Measurements from ENCODE around the gene BTBD1.
"Not testable (repeated sequence)": the region's sequence is repeated elsewhere in the genome, so short reads cannot be mapped to it uniquely, and the experiment has no call there.

BTBD1 gene

DNA sequence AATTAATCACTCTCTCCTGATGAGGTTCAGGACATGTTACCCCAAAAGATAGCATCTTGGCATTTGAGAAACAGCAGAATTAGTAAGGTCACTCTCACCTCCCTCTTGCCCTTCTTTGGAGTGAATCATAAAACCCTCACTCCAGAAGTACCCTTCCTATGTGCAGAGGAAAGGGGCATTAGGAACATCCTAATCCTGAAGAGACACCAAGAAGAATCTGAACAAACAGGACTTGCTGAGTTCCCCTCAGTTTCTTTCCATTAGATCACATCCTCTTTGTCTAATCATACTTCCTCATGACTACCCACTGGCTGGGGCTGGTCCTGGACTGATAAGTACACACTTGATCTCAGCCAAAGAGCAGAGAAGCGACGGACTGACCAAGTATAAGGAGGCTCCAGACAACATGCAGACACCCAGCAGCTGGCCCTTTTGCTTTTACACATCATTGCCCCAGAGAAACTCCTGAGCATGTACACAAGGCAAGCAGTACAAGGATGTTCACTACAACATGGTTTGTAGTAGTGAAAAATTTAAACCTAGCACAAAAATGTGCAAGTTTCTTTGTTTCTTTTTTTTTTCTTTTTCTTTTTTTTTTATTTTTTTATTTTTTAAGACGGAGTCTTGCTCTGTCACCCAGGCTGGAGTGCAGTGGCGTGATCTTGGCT lies 25.4 kb upstream of the BTBD1 start:
- no peak for DNase-seq

DNA sequence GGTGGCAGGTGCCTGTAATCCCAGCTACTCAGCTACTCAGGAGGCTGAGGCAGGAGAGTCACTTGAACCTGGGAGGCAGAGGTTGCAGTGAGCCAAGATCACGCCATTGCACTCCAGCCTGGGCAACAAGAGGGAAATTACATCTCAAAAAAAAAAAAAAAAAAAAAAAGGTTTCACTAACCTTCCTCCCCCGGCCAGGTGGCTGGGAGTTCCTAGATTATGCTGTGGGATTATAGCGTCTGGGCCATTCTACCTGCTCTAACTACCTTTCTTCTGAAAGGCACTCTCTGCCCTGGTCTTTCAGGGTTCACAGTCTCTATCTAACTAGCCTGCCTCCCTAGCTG lies 24.9 kb upstream of the BTBD1 start:
- DNase-seq, result not testable (repeated sequence)

DNA sequence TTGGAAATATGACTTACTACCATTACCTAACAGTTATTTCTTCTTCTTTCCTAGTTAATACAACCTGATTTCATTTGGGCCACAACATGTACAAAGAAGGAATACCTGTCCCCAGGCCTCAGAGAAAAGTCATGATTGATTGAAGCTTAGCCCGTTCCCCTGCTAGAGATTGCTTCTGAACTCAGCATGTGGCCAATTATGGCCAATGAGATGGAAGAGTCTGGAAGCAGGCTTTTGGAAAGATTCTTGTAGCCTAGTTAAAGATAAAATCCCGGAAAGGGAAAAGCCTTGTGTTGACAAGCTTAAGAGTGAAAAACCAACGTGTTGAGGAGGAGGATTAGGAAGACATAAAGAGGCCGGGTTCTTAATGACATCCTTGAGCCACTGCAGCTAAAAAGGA lies 23.4 kb upstream of the BTBD1 start:
- DNase-seq, result no peak

DNA sequence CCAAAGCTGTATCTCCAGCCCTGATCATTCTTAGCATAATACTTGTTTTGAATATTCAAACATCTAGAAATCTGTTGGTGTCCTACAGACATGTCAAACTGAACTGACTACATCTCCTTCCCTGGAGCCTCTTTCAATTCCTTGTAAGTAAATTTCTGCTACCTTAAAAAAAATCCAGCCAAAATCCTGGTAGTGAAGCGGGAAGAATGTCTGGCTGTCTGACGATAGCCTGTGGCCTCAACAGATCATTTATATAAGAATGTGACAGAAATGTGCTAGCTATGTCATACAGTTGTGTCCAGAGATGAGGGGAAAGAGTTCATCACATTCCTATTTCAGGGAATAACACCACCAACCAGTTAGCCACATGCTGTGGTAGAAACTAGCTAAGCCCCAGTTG lies 21.8 kb upstream of the BTBD1 start:
- DNase-seq, result no peak

DNA sequence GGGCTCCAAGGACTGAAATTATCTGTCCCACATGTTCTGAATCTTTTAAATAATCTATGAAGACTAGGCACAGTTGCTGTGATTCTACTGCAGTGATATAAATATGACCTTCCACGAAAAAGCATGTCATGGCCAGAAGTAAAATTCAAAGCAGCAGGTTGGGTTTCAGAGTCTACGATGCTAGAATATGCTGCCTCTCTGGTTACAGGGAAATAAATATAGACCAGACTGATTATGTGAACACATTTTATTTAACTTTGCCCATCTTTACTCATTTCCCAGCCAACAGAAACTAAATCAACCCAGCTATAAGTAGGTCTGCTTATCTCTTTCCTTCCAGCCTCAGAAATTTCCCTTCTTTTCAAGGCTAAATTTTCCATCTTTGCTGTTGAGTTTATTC lies 20.5 kb upstream of the BTBD1 start:
- no peak for DNase-seq

DNA sequence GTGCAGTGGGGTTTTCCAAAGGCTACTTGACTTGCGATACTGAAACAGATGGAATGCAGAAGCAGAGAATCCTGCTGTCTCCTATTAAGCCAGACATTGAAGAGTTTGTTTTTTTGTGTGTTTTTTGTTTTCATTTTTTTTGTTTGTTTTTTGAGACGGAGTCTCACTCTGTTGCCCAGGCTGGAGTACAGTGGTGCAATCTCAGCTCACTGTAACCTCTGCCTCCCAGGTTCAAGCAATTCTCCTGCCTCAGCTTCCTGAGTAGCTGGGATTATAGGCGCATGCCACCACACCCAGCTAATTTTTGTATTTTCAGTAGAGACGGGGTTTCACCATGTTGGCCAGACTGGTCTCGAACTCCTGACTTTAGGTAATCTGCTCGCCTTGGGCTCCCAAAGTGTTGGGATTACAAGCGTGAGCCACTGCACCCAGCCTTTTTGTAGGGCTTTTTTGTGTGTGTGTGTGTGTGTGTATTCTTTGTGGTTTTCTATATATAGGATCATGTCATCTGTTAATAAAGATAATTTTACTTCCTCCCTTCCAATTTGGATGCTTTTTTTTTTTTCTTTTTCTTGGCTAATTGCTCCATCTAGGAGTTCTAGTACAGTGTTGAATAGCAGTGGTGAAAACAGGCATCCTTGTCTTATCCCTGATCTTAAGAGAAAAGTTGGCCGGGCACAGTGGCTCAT lies 19.0 kb upstream of the BTBD1 start:
- DNase-seq, result not testable (repeated sequence)

DNA sequence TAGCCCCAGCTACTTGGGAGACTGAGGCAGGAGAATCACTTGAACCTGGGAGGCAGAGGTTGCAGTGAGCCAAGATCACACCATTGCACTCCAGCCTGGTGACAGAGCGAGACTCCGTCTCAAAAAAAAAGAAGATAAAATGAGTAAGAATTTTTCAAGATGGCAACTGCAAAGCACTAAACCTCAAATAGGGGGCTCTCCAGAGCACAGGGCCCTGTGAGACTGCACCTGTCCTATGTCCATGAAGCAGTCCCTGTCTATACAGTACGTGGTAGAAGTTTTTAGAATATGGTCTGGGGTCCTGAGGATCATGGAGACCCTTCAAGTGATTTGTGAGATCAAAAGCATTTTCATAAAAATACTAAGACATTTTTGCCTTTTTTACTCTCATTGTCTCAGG lies 18.4 kb upstream of the BTBD1 start:
- DNase-seq, result not testable (repeated sequence)

DNA sequence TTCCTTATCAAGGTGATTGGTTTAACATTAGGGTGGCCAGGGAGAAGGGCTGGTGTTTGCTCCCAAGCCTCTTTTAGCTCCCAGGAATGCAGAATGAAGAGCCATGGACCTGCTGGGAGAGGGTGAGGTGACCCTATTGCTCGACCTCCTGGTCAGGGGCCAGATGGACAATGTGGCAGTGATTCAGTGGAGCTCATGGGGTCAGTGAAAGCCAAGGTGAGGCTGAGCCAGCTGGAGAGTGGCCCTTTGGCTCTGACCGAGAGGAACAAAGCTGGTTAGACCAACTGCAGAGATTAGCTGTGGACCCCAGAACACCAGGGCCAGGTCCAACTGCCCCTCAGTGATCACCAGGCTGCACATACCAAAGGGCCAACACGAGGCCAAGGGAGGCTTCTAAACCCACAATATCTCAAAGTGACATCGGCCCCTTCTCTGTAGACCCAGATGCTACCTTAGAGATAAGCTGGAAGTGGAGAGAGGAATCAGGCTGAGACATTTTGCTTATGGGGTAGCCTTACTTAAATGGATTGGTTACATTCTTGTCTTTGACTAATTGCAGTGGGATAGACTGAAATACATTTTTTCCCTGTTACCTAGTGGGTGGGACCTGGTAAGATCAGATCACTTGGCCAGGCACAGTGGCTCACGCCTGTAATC lies 15.8 kb upstream of the BTBD1 start:
- DNase-seq, result no peak

DNA sequence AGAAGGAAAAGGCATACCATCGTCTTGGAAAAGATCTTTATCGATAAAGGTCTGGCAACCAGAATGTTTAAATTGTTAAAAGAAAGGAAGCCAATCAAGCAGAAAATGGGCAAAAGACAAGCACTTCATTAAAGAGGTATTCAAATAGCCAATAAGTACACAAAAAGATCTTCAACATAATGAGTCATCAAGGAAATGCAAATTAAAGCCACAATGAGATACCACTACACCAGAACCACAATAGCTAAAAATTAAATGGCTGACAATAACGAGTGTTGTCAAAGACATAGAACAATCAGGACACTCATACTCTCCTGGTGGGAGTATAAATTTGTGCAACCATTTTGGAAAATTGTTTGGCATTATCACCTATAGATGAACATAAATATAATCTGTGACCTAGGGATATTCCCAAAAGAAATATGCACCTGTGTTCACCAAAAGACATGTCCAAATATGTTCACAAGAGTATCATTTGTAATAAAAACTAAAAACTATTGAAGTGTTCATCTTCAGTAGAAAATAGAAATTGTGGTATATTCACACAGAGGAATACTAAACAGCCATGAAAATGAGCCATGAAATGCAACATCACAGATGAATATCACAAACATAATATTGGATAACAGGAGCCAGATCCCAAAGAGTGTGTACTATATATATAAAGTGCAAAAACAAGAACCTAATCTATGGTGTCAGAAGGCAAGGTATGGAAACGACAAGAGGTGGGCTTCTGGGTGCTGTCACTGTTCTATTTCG lies 14.4 kb upstream of the BTBD1 start:
- no peak for DNase-seq

DNA sequence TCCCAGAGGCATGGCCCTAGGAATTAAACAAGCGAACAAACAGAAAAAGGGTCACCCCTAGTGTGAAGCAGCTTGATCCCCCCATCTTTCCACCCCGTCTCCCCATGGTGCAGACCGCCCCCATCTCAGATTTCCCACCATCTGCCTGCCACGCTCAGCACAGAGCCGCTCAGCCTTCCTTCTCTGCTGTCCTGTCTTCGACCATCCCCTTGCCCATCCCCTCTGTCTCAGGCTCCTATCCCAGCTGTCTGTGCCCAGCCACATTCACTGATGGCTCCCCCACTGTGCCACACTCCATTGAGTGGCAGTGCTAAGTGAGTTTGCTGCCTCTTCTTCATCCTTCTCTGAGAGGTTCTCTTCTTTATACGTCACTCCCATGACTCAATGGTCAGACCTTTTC lies 11.7 kb upstream of the BTBD1 start:
- no peak for DNase-seq

DNA sequence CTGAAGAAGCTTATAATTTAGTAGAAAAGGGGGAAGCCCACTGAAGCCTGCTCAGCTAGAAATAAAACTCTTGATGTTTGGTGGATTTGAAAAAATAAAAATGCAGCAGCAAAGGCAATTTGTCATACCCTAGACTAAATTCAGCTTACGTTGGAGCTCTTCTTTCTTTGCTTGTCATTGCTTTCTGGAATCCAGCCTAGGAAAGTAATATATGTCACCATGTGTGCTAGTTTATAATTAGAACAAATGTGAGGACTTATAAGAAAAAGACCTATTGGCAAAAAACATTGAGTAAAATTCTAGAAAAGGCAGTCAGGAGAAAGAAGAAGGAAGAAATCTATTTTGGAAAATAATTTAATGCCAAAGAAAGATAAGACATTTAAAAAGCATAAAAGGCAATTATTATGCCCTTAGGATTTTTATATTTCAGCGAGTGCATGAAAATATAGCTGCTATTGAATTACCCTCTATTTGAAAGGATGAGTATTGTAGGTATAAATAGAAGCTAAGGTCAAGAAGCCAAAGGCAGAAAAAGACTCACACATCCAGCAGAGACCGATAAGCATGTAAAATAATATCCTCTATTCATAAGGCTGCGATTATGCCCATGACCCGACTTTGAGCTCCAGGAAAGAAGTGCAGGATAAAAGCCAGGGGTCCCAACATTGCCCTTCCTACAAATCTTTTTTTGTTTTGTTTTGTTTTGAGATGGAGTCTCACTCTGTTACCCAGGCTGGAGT lies 10.6 kb upstream of the BTBD1 start:
- no peak for DNase-seq

DNA sequence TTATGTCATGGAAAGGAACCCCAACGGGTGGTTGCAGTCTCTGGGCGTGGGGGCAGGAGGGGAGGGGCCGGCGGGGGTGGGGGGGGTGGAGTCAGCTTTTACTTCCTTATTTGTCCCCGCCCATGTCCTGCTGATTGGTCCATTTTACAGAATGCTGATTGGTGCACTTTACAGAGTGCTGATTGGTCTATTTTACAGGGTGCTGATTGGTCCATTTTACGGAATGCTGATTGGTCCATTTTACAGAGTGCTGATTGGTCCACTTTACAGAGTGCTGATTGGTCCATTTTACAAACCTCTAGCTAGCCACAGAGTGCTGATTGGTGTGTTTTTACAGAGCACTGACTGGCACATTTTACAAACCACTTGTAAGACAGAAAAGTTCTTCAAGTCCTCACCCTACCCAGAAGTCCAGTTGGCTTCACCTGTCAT lies 2.2 kb upstream of the BTBD1 start:
- DNase-seq, result peak; percentile 27

DNA sequence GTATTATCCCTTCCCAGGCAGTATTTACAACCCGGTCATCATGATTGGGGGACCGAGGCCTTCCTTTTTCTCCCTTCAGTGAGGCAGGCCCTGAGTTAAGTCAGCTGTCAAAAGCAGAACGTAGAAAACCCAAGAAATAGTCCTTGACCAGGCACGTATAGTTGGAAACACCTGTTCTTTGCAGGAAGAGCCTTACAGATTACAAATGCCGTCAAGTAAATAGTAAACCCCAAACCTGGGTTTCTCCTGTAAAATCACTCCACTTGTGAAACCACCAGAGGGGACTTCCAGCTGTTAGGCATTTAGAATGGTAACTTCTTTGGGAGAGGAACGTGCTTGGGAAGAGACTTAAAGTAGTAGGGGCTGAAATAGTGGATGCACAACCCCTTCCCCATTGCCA lies 1.0 kb upstream of the BTBD1 start:
- DNase-seq, result no peak

DNA sequence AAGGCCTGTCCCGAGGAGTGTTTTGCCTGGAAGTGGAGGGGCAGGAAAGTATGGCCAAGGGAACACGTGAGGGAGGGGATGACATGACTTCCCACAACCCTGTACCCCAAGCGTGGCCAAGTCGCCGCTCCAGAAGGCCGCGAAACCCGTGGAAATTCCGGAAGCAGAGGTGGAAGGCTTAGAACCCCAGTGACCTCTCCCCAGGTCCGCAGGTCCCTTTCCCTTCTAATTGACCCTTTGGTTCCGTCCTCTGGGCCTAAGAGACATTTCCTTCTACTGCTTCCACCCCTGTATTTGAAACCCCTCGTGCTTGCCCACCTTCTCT lies 548 bp upstream of the BTBD1 start:
- DNase-seq, result no peak

DNA sequence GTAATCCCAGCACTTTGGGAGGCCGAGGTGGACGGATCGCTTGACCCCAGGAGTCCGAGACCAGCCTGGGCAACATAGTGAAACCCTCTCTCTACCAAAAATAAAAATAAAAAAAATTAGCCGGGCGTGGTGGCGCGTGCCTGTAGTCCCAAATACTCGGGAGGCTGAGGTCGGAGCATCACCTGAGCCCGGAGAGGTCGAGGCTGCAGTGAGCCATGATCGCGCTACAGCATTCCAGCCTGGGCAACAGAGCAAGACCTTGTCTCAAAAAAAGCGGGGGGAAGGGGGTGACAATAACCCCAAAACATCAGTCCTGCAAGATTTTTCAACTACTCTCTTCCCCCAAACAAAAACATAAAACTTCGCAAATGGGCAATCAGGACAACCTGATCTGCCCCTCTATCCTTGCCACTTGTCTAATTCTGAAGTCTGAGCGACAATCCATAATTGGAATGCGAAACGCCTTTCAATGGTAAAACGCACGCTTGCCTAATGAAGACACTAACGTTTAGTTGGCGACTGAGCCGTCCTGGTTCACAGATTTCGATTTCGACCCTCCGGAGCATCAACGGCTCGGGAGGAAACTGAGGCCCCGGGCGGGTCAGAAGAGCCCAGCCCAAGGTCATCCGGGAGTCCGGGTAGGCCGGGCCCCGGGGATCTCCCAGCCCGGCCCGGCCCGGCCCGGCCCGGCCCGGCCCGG lies 868 bp downstream of the BTBD1 start:
- peak; percentile 8 for DNase-seq

DNA sequence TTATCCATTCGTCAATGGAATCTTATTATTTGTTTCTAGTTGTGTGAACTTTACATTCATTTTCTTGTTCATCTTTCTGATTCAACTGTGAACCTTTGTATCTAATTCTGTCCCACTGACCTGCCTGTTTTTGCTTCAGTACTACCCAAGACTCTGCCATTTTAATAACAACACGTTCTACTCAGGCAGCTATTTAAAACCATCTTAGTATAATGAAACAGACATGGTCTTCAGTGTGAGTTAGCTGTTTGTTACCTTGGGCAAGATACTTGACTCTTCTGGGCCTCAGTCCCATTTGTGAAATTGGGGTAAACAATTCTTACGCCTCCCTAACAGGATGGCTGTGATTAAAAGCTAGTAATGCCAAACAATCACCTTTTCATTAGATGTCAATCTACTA lies 1.6 kb downstream of the BTBD1 start:
- DNase-seq, result no peak

DNA sequence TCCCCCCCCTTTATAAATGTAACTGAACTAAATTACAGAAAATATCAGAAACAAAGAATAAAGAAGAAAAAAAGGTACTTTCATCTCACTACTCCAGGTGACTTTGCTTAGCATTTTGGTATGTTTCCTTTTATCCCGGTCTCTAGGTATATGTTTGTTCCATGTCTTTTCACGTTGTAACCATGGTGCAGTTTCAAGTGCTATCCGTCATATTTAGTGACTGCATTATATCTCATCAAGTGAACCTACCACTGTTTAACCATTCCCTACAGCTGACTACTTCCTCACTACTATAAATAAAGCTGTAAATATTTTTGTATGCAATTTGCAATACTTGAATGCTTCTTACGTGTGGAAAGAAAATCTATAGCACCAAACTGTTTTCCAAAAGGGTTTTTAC lies 2.2 kb downstream of the BTBD1 start:
- no peak for DNase-seq

DNA sequence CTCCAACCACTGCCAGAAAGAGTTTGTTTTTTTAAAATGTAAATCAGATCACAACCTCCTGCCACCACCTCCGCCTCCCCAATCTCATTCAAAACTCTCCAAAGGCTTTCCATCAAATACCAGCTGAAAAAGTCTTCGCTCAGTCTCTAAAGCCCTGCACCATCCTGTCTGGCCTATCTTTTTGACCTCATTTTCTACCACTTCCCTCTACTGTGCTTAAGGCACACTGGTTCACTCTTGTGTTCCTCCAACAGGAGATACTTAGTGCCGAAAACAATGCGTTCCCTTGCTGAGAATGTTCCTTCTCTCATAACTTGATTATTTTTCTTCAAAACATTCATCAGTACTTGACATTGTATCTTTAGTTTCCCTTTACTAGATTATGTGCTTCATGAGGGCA lies 3.5 kb downstream of the BTBD1 start:
- no peak for DNase-seq

DNA sequence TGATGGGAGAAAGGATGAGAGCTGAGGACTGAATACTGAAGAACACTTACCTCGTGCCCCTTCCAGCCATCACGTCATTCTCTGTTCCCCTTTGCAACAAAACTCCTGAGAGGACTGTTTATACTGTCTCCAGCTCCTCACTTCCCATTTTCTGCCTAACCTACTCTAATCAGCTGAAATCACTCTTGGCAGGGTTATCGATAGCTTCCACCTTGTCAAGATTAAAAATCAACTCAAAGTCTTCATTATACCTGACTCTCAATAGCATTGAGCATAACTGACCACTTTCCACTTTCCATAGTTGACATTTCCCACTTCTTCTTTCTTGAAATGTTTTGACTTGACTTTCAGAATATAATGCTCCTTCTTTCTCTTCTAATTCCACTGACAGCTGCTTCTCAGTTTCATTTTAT lies 4.3 kb downstream of the BTBD1 start:
- no peak for DNase-seq

DNA sequence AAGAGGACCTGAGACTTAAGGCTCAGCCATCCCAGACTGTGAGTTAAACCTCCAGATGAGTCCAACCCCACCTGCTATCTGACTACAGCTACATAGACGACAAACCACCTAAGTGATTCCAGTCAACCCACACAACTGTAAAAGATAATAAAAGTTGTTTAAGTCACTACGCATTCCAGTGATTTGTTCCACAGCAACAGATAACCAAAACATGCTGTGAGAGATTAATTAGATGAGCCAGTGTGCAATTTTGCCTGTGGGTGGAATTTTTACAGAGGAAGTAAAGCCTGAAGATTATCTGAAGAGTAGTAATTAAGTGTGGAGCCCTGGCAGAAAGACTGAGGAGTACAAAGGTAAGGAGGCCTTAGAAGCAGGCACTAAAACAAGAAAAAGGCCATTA lies 5.4 kb downstream of the BTBD1 start:
- DNase-seq, result no peak

DNA sequence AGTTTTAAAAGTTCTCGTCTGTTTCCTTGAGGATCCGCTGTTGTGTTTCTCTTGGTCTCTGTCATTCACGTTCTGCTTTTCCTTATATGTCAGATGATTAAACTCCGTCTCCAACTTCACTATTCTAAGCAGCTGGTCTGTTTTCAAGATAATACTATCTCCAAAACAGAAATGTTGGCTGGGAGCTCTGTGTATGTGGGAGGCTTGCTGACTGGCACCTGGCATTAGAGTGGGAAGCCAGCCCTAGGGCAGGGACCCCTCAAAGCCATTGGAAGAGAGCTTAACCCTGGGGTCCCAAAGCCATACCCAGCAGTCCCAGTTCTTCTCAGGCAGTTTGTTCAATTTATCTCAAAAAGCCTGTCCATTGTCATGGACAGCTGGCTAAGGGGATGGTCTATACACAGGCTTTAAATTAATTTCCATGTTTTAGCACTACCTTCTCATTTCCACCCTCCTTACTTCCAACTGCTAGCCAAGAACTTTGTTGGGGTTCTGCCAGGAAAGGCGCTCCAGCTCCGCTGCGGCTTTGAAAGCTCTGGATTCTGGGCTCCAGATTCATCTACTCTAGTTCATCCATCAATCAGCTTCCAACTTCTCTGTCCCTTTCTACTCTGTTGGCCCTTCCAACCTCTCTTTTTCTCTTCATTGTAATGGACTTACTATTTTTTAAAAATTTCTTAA lies 9.2 kb downstream of the BTBD1 start:
- no peak for DNase-seq

DNA sequence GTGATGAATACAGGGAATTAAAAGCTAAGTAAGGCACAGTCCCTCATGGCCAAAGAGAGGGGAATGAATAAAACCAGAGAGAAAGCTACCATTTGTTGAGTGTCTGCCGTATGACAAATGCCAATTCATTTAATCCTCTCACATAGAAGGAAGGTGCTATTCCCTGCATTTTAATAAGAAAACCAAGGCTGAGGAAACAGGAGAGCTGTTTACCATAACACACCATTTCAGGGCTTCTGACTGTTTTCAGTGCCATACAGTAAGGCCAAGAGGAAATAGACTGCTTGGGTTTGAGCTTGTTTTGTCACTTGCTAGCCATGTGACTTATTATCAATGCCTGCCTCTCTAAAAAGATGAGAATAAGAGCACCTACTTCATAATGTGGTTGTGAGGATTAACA lies 10.1 kb downstream of the BTBD1 start:
- DNase-seq, result no peak
